ENCODE measurements around the gene UFSP1. TPM values are rescaled to one million over a fixed set of nuclear protein-coding genes. Genes with fewer than 3 reads are reported as not detected.
"Not testable (repeated sequence)": the region's sequence is repeated elsewhere in the genome, so short reads cannot be mapped to it uniquely, and the experiment has no call there.

Gene UFSP1
- total RNA-seq = 3.9 TPM in 2 replicates
- polyA plus RNA-seq = 4.2 and 4.3 TPM in 2 replicates

GRCh38 chr7:100888988-100889750, at the start of gene UFSP1:
Gene UFSP1 (minus strand): TSS chr7:100889715. CDS start chr7:100889271, 444 bp downstream.
- Histone ChIP-seq H3K9me2 (replicated peaks; ENCODE audit: insufficient read depth) (no peaks in the 10 kb centered on the region), H3K36me3 (replicated peaks; ENCODE audit: insufficient read depth, low read depth) (no peaks in the 10 kb centered on the region), H4K20me1 (ENCODE audit: insufficient read depth, poor library complexity, severe bottlenecking) (peaks cover under 1% of the 10 kb centered on the region), H3K4me2 (peak within 1 kb of the TSS; percentile 93), H3K27ac (peak within 1 kb of the TSS; percentile 96), H3K9me3 (ENCODE audit: low read depth) (no peaks in the 10 kb centered on the region), H3K27me3 (no peaks in the 10 kb centered on the region), H3K4me3 (peak within 1 kb of the TSS; percentile 70), H3K79me2 (peaks cover 24% of the 10 kb centered on the region), H3K4me1 (ENCODE audit: insufficient read depth) (peaks cover 26% of the 10 kb centered on the region), H2AFZ (peak within 1 kb of the TSS; percentile 61)
- TF ChIP-seq EZH2 (IDR thresholded peaks at IDR 0.05; ENCODE audit: borderline replicate concordance) (no peak), EZH2phosphoT487 (IDR thresholded peaks at IDR 0.05; ENCODE audit: low read depth, severe bottlenecking, unreplicated experiment) (no peak), CTCF (IDR thresholded peaks at IDR 0.05; ENCODE audit: poor library complexity) (no peak)
- DNase-seq (ENCODE audit: low spot score) = no peak
- 9% methylated on average over 50 of the region's 73 CpGs for WGBS (ENCODE audit: low lambda C conversion rate, missing lambda C conversion rate)

GRCh38 chr7:100936167-100936566, 46.7 kb upstream of the UFSP1 start:
- not testable (repeated sequence) for H2AFZ ChIP-seq; H3K27ac ChIP-seq; H3K4me2 ChIP-seq; H3K36me3 ChIP-seq (replicated peaks; ENCODE audit: insufficient read depth, low read depth); H3K4me3 ChIP-seq; DNase-seq (ENCODE audit: low spot score); H3K9me2 ChIP-seq (replicated peaks; ENCODE audit: insufficient read depth); H4K20me1 ChIP-seq (ENCODE audit: insufficient read depth, poor library complexity, severe bottlenecking); H3K79me2 ChIP-seq; H3K27me3 ChIP-seq; H3K4me1 ChIP-seq (ENCODE audit: insufficient read depth); H3K9me3 ChIP-seq (ENCODE audit: low read depth)
- 98% methylated on average over 7 of the region's 7 CpGs for WGBS (ENCODE audit: low lambda C conversion rate, missing lambda C conversion rate)

GRCh38 chr7:100935381-100935780, 45.9 kb upstream of the UFSP1 start:
- H3K27me3 ChIP-seq; H3K36me3 ChIP-seq (replicated peaks; ENCODE audit: insufficient read depth, low read depth); H2AFZ ChIP-seq; H3K79me2 ChIP-seq; H3K9me3 ChIP-seq (ENCODE audit: low read depth); H3K27ac ChIP-seq; H3K4me3 ChIP-seq; H3K9me2 ChIP-seq (replicated peaks; ENCODE audit: insufficient read depth); H4K20me1 ChIP-seq (ENCODE audit: insufficient read depth, poor library complexity, severe bottlenecking); DNase-seq (ENCODE audit: low spot score); H3K4me2 ChIP-seq; H3K4me1 ChIP-seq (ENCODE audit: insufficient read depth): not testable (repeated sequence)
- WGBS (ENCODE audit: low lambda C conversion rate, missing lambda C conversion rate) = 94% methylated on average over 2 of the region's 2 CpGs

GRCh38 chr7:100933734-100934133, 44.2 kb upstream of the UFSP1 start:
- H3K36me3 ChIP-seq (replicated peaks; ENCODE audit: insufficient read depth, low read depth) = no peaks in the 10 kb centered on the region
- no peak overlapping the region for H3K27ac ChIP-seq
- H2AFZ ChIP-seq = no peak overlapping the region
- H4K20me1 ChIP-seq (ENCODE audit: insufficient read depth, poor library complexity, severe bottlenecking) = no peaks in the 10 kb centered on the region
- 86% methylated on average over 4 of the region's 4 CpGs for WGBS (ENCODE audit: low lambda C conversion rate, missing lambda C conversion rate)
- TF ChIP-seq EZH2 (IDR thresholded peaks at IDR 0.05; ENCODE audit: borderline replicate concordance) (no peak), CTCF (IDR thresholded peaks at IDR 0.05; ENCODE audit: poor library complexity) (no peak), EZH2phosphoT487 (IDR thresholded peaks at IDR 0.05; ENCODE audit: low read depth, severe bottlenecking, unreplicated experiment) (no peak)
- no peaks in the 10 kb centered on the region for H3K9me3 ChIP-seq (ENCODE audit: low read depth)
- DNase-seq (ENCODE audit: low spot score) = no peak
- H3K4me3 ChIP-seq = no peak overlapping the region
- H3K4me2 ChIP-seq = no peak overlapping the region
- no peaks in the 10 kb centered on the region for H3K9me2 ChIP-seq (replicated peaks; ENCODE audit: insufficient read depth)
- H3K79me2 ChIP-seq = no peaks in the 10 kb centered on the region
- no peaks in the 10 kb centered on the region for H3K27me3 ChIP-seq
- peaks cover 3% of the 10 kb centered on the region for H3K4me1 ChIP-seq (ENCODE audit: insufficient read depth)
